GM12891 (cell line): ENCODE results near the gene OAT.

ENCODE experiments used
- POLR2A ChIP-seq: IDR thresholded peaks from 2 replicates; pipeline ENCODE4 v1.6.1; 2011; ENCODE audit warnings: low read depth, low read length, control low read depth
- POLR2AphosphoS5 ChIP-seq: IDR thresholded peaks from 2 replicates; pipeline ENCODE4 v1.6.1; 2011; ENCODE audit warnings: low read depth, low read length, control low read depth
- TAF1 ChIP-seq: IDR thresholded peaks from 2 replicates; pipeline ENCODE4 v1.6.1; 2011; ENCODE audit warnings: low read depth, low read length, control low read depth

DNA sequence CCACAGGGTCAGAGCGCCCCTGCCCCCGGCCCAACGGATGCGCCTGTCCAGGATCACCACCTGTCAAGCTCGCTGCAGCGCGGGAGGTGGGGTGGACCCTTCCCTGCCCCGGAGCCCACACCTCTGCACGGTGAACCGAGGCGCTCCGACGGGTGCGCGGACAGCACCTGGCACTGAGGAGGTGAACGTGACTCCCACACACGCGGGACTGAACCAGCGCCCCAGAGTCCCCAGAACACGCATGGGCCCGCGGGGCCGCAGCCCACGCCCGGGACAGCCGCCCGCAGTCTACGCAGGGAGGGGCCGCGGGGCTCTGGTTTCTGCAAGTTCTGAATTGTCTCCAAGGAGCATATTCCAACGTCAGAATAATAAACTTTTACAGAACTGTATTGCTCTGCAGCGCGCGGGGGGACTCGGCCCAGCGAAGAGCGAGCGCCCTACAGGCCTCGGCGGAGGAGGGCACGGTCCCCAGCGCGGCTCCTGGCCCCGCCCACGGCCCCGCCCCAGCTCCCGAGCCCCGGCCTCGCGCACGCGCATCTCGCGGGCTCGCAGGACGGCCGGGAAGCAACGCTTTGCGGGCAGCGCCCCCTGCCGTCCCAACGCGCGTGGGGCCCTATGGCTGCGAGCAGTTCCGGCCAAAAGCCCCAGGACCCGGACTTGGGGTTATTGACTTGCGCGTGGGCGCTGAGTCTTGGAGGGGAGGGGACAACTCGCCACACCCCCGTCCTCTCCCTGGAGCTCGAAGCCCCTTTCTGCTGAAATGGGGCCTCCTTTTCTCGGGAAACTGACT is 29.7 kb downstream of the OAT start:
- TF ChIP-seq POLR2A (no peak), TAF1 (no peak), POLR2AphosphoS5 (no peak)
